Astrocyte (in vitro differentiated cells and primary cell): ENCODE measurements around the gene TIPARP. TPM values are rescaled to one million over a fixed set of nuclear protein-coding genes. Genes with fewer than 3 reads are reported as not detected.

Source experiments
- DNase-seq: peaks from one replicate; pipeline ENCODE4 v3.0.0-alpha.2; 2010; ENCODE audit warnings: low read depth
- FAIRE-seq: peaks from 2 replicates; lab custom pipeline; 2011; peaks lifted over from hg19 to GRCh38; lab: Jason Lieb, UNC
- H2AFZ ChIP-seq: 2 replicates; pipeline ENCODE4 v1.6.0; 2012; ENCODE audit warnings: low read depth, low read length, inconsistent platforms
- H3K27ac ChIP-seq: 2 replicates; pipeline ENCODE4 v1.5.1; 2011; ENCODE audit warnings: low read depth, low read length, inconsistent platforms
- H3K27me3 ChIP-seq: 2 replicates; pipeline ENCODE4 v1.6.0; 2011; ENCODE audit warnings: low read length, inconsistent platforms; ENCODE audit not compliant: insufficient read depth
- H3K36me3 ChIP-seq: 2 replicates; pipeline ENCODE4 v1.5.1; 2011; ENCODE audit warnings: low read length, inconsistent platforms; ENCODE audit not compliant: insufficient read depth
- H3K4me1 ChIP-seq: 2 replicates; pipeline ENCODE4 v1.5.1; 2011; ENCODE audit warnings: low read length, inconsistent platforms; ENCODE audit not compliant: insufficient read depth
- H3K4me2 ChIP-seq: 2 replicates; pipeline ENCODE4 v1.6.0; 2012; ENCODE audit warnings: low read length, inconsistent platforms
- H3K4me3 ChIP-seq: 2 replicates; pipeline ENCODE4 v1.5.1; 2011; ENCODE audit warnings: low read depth, mild to moderate bottlenecking, low read length, inconsistent platforms; ENCODE audit not compliant: insufficient read depth
- H3K79me2 ChIP-seq: 2 replicates; pipeline ENCODE4 v1.6.0; 2012; ENCODE audit warnings: mild to moderate bottlenecking, low read length, inconsistent platforms; ENCODE audit not compliant: insufficient read depth
- H3K9ac ChIP-seq: 2 replicates; pipeline ENCODE4 v1.6.0; 2012; ENCODE audit warnings: mild to moderate bottlenecking, low read length, inconsistent platforms
- H3K9me3 ChIP-seq: 2 replicates; pipeline ENCODE4 v1.5.1; 2012; ENCODE audit warnings: low read depth, mild to moderate bottlenecking, low read length, inconsistent platforms; ENCODE audit not compliant: insufficient read depth
- H4K20me1 ChIP-seq: 2 replicates; pipeline ENCODE4 v1.6.0; 2012; ENCODE audit warnings: low read length, inconsistent platforms; ENCODE audit not compliant: insufficient read depth
- H3K27ac Mint-ChIP-seq: one replicate; pipeline ENCODE4 v1.8.0; 2021; ENCODE audit warnings: mild to moderate bottlenecking, mixed read lengths; ENCODE audit not compliant: unreplicated experiment
- H3K27me3 Mint-ChIP-seq: one replicate; pipeline ENCODE4 v1.8.0; 2021; ENCODE audit warnings: low read depth, mixed read lengths; ENCODE audit not compliant: unreplicated experiment
- H3K36me3 Mint-ChIP-seq: one replicate; pipeline ENCODE4 v1.8.0; 2021; ENCODE audit warnings: low read depth, mixed read lengths; ENCODE audit not compliant: unreplicated experiment
- H3K4me1 Mint-ChIP-seq: one replicate; pipeline ENCODE4 v1.8.0; 2021; ENCODE audit warnings: low read depth, mixed read lengths; ENCODE audit not compliant: unreplicated experiment
- H3K4me3 Mint-ChIP-seq: one replicate; pipeline ENCODE4 v1.8.0; 2021; ENCODE audit warnings: mild to moderate bottlenecking, moderate library complexity, mixed read lengths; ENCODE audit not compliant: unreplicated experiment
- H3K9me3 Mint-ChIP-seq: one replicate; pipeline ENCODE4 v1.8.0; 2021; ENCODE audit warnings: mild to moderate bottlenecking, mixed read lengths; ENCODE audit not compliant: unreplicated experiment
- CTCF ChIP-seq: IDR thresholded peaks from 2 replicates; pipeline ENCODE4 v1.5.1; 2011; ENCODE audit warnings: low read depth, mild to moderate bottlenecking, inconsistent platforms, low read length, moderate library complexity; ENCODE audit not compliant: insufficient read depth
- EZH2 ChIP-seq: IDR thresholded peaks from 2 replicates; pipeline ENCODE4 v1.6.1; 2012; ENCODE audit warnings: mild to moderate bottlenecking, low read length, inconsistent platforms; ENCODE audit not compliant: insufficient read depth
- total RNA-seq: library from RNA; stranded (reverse); gene quantifications from 2 replicates; pipeline ENCODE4 v1.2.1, GENCODE V29; 2021

TIPARP gene
- total RNA-seq, 1 donor from 2014 or later = 74.2 TPM

- no peak overlapping the region for H3K4me3 ChIP-seq
- Mint-ChIP-seq H3K9me3 (peaks cover 7% of the 10 kb centered on the region), H3K4me3 (no peak overlapping the region), H3K36me3 (peaks cover 8% of the 10 kb centered on the region), H3K4me1 (peaks cover 1% of the 10 kb centered on the region), H3K27me3 (peaks cover 3% of the 10 kb centered on the region), H3K27ac (no peak overlapping the region)
- H3K79me2 ChIP-seq = no peaks in the 10 kb centered on the region
- no peaks in the 10 kb centered on the region for H3K36me3 ChIP-seq
- DNase-seq (no peak), FAIRE-seq (no peak)
- TF ChIP-seq CTCF (no peak), EZH2 (no peak)
- H4K20me1 ChIP-seq = no peaks in the 10 kb centered on the region
- no peaks in the 10 kb centered on the region for H3K4me1 ChIP-seq
- H3K27me3 ChIP-seq = no peaks in the 10 kb centered on the region
- peaks cover under 1% of the 10 kb centered on the region for H3K9me3 ChIP-seq
- H3K27ac ChIP-seq = no peak overlapping the region
- no peak overlapping the region for H2AFZ ChIP-seq
- no peak overlapping the region for H3K9ac ChIP-seq
- H3K4me2 ChIP-seq = no peak overlapping the region
Measured at GRCh38 chr3:156742401-156742800, 68.0 kb downstream of the TIPARP start.

- no peak overlapping the region for H3K4me2 ChIP-seq
- no peak overlapping the region for H3K27ac Mint-ChIP-seq
- no peak overlapping the region for H3K9ac ChIP-seq
- H4K20me1 ChIP-seq = no peaks in the 10 kb centered on the region
- H3K27ac ChIP-seq = no peak overlapping the region
- no peak for TF ChIP-seq CTCF
- TF ChIP-seq EZH2 = no peak
- H3K4me1 Mint-ChIP-seq = peaks cover 3% of the 10 kb centered on the region
- H3K36me3 ChIP-seq = no peaks in the 10 kb centered on the region
- no peak overlapping the region for H2AFZ ChIP-seq
- H3K27me3 Mint-ChIP-seq = peaks cover 3% of the 10 kb centered on the region
- no peaks in the 10 kb centered on the region for H3K4me1 ChIP-seq
- H3K36me3 Mint-ChIP-seq = peaks cover 8% of the 10 kb centered on the region
- no peak overlapping the region for H3K4me3 ChIP-seq
- H3K4me3 Mint-ChIP-seq = no peak overlapping the region
- no peak for FAIRE-seq
- DNase-seq = no peak
- no peaks in the 10 kb centered on the region for H3K27me3 ChIP-seq
- no peaks in the 10 kb centered on the region for H3K79me2 ChIP-seq
- H3K9me3 Mint-ChIP-seq = peaks cover 6% of the 10 kb centered on the region
- peaks cover 4% of the 10 kb centered on the region for H3K9me3 ChIP-seq
Measured at GRCh38 chr3:156743859-156744258, 69.5 kb downstream of the TIPARP start.

- no peaks in the 10 kb centered on the region for H4K20me1 ChIP-seq
- Mint-ChIP-seq H3K4me1 (peaks cover 11% of the 10 kb centered on the region), H3K27me3 (no peaks in the 10 kb centered on the region), H3K4me3 (no peak overlapping the region), H3K36me3 (peaks cover 8% of the 10 kb centered on the region), H3K9me3 (peaks cover 6% of the 10 kb centered on the region), H3K27ac (no peak overlapping the region)
- DNase-seq (no peak), FAIRE-seq (no peak)
- no peak overlapping the region for H3K4me3 ChIP-seq
- peaks cover 4% of the 10 kb centered on the region for H3K4me1 ChIP-seq
- H3K79me2 ChIP-seq = no peaks in the 10 kb centered on the region
- no peak for TF ChIP-seq EZH2
- no peak for TF ChIP-seq CTCF
- no peaks in the 10 kb centered on the region for H3K27me3 ChIP-seq
- H3K9me3 ChIP-seq = peaks cover 4% of the 10 kb centered on the region
- H3K4me2 ChIP-seq = no peak overlapping the region
- no peak overlapping the region for H2AFZ ChIP-seq
- H3K9ac ChIP-seq = no peak overlapping the region
- H3K27ac ChIP-seq = no peak overlapping the region
- H3K36me3 ChIP-seq = no peaks in the 10 kb centered on the region
Measured at GRCh38 chr3:156744631-156745030, 70.2 kb downstream of the TIPARP start.
